A673 (cell line): ENCODE results near the gene OR13C5.

Experiments used
- EZH2 ChIP-seq: fragments of 200-600 bp; sonication (generic); IDR thresholded peaks from 2 replicates; pipeline ENCODE4 v1.6.1; 2017; ENCODE audit warnings: borderline replicate concordance, low read depth, mild to moderate bottlenecking, mixed read lengths, antibody characterized with exemption, low read length; ENCODE audit not compliant: poor library complexity, severe bottlenecking
- TF ChIP-seq, protein P1 (sequence below): fragments of 300-800, 200-600 bp; sonication (generic); conservative IDR thresholded peaks from 2 replicates; pipeline ENCODE4 v1.5.1; 2017; ENCODE audit warnings: low read depth, mild to moderate bottlenecking, antibody characterized with exemption, low read length, moderate library complexity, mixed read lengths

DNA sequence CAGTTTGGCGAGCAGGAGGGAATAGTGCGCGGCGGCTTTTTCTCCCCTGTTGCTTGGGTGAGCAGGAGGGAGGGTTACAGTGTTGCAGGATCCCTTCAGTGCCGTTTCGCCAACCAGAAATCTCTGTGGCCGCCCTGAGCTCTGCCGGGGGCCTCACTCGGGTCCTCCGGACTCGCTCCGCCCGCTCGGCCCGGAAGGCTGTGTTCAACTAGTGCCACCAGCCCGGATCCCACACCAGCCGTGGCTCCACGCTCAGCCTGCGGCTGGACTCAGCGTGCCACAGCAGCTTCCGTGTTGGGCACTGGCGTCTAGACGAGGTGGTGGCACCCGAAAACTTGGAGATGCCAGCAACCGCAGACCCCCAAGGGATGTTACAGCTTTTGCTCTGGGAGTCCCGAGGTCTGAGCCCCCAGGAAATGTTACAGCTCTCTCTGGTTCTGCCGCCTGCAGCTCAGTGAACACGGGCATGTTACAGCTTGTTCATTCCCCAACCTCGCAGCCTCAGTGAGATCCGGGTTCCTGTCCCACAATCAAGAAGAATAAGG is 34.8 kb upstream of the OR13C5 start:
- TF ChIP-seq, protein P1, sequence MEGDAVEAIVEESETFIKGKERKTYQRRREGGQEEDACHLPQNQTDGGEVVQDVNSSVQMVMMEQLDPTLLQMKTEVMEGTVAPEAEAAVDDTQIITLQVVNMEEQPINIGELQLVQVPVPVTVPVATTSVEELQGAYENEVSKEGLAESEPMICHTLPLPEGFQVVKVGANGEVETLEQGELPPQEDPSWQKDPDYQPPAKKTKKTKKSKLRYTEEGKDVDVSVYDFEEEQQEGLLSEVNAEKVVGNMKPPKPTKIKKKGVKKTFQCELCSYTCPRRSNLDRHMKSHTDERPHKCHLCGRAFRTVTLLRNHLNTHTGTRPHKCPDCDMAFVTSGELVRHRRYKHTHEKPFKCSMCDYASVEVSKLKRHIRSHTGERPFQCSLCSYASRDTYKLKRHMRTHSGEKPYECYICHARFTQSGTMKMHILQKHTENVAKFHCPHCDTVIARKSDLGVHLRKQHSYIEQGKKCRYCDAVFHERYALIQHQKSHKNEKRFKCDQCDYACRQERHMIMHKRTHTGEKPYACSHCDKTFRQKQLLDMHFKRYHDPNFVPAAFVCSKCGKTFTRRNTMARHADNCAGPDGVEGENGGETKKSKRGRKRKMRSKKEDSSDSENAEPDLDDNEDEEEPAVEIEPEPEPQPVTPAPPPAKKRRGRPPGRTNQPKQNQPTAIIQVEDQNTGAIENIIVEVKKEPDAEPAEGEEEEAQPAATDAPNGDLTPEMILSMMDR, result no peak
- TF ChIP-seq EZH2, result no peak
